Hematopoietic multipotent progenitor cell treated with erythropoietin and hydrocortisone succinate and interleukin-3 and kit ligand, for 6 days (in vitro differentiated cells): Measurements from ENCODE around the gene SEPSECS.

ENCODE experiments used
- DNase-seq: peaks from one replicate; pipeline ENCODE4 v3.0.0-alpha.2; 2015

SEPSECS gene

DNA sequence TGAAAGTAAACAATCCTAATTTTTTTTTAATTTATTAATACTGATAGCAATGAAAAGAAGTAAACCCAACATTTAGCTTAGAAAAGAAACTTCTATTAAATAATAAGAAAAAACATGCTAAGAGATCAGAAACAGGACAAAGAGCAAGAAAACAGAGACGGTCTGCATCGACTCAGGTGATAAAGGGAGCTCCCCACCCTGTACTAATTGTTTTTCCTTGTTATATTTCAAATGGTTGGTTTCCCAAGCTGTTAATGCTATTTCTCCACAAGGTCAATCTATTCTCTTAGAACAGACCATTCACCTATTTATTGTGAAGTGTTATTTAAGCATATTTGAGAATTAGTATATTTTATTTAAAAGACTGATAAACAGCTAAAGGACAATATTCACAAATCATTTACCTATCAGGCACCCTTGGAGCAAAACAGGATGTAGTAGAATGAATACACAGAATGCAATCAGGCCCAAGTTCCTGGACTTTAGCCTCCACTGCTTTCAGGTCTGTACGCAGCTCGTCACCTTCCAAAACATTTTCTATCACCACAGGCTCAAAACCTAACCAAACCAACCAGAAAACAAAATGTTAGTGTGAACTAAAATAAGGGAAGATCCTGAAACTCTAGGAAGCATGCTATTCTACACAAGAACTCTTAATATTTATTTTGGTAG lies 5.5 kb downstream of the SEPSECS start:
- DNase-seq, result no peak

DNA sequence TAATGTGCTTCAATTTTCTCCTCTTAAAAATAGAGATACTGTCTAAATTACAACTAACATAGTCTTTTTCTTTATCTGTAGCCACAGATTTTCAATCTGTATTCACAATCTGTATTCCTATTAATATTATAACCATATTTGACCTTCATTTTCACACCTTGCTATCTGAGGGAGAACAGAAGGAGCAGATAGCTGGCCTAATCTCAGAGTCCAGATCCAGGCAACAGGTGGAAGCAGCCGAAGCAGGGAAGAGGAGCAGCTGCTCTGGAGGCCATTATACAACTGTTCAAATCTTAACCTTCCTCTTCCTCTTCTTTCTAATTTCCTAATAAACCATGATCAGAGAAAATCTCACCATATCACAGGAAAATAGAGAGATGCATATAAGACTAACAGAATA lies 14.2 kb downstream of the SEPSECS start:
- DNase-seq, result no peak

DNA sequence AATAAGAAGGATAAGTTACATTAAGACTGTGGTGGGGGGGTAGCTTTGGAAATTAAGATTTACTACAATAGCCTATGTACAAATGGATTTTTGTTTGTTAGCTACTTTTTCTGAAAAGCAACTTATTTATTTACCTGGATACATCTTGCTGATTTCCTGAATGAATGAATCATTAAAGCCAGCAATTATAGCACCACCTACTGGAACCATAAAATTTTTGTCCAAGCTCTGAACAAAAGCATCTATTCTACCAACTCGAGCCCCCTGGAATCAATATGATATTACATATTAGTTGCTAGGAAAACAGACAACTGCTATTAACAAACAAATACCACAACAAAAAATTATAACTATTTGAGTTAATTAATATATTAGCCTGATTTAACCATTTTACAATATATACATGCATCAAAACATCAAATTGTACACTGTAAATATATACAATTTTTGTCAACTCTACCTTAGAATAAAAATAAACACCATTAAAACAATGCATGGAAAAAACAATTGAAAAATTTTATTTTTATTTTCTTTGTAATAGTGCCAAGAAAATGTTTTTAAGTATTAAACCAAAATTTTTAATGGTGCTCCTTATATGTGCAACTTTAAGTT lies 15.3 kb downstream of the SEPSECS start:
- peak; percentile 65 for DNase-seq

DNA sequence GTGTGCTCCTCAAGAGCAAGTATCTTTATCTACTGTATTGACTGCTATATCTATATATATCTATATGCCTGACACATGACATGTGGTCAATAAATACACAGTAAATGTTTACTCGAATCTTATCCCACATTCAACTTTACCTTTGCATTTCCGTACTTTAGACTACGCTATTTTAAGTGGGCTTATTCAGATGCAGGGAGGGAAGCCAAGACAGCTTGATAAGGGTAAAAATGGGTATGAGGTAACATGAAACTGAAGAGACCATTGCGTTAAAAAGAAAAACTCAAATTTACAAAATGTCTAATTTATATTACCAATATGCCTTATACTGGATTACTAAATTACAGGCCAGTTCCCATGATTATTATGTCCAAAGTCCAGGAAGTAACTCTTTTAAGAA lies 17.8 kb downstream of the SEPSECS start:
- DNase-seq, result no peak

DNA sequence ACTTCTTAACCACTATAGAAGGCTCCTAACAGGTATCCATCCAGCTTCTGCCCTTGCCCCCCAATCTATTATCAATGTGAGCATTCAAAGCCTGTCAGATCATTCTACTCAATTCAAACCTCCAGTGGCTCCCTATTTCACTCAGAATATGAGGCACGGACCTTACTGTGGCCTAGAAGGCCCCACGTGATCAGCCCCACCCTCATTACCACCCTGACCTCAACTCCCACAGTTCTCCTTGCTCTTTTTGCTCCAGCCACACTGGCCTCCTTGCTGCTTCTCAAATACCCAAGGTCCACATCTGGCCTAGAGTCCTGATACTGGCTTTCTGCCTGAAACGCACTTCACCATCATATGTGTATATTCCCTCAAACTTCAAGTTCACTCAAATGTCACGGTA lies 18.7 kb downstream of the SEPSECS start:
- DNase-seq, result no peak

DNA sequence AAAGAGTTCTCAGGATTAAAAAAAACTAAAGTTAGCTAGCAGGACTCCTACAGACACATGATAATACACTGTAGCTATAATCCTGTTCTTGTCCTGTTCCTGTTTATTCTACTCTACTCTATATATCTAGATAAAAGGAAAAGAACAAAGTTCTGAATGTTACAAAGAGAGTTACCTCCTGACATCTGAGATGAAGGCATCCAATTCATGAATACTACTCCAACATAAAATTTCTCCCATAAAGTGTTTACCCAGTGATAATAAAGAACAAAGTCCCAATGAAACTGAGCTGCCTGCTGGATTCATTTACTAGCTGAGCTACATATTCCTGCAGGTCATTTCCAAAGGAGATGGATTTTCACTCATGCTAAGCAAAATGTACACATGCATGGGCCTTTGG lies 27.1 kb downstream of the SEPSECS start:
- no peak for DNase-seq

DNA sequence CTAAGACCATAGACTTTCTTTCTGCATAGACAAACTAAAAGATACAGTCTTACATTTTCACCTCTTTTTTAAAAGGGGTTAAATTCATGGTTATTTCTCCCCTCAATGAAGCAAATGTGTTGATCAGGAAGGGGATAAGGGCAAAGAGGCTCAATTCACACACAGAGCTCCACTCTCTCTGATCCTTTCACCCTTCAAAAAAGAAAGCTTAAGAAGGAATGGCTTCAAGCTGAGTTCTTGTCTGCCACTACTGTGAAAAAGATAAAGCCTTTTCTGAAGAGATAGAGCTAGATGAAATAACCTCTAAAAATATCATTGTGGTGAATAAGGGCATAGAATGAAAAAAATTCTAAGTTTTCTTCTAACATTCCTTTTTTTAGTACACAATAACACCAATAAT lies 28.3 kb downstream of the SEPSECS start:
- DNase-seq, result no peak

DNA sequence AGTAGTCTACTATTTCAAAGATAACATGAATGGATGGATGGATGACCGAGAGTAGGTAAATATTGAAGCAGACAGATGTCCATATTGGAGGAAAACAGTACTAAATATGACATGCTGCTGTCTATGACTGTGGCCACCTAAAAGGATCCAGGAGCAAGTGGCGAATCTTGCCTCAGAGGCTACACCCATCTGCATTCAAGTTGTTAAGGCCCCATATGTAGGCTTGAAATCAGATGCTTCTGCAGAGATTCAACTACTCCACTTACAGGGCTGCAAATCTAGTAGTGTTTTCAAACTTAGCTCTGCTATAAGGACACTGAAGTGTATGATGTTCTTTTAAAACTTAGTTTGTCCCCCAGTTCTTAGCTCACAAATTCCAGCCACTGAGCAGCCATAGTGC lies 28.9 kb downstream of the SEPSECS start:
- no peak for DNase-seq

DNA sequence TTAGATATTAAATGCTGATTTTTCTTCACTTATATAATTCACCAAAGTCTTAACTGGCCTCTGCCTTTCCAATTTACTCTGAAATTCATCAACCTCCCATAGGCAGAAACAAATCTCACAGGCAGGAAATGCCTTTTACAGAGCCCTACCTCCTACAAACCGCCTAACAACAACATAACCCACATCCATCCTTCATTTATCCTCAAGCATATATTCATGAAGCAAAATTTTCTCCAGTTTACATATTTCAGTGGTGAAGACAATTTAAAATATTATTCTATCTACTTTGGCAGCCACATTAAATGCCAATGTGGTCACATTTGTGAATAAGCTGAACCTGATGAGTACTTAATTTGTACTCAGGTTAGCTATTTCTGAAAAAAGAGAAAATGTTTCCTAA lies 30.3 kb downstream of the SEPSECS start:
- DNase-seq, result no peak

DNA sequence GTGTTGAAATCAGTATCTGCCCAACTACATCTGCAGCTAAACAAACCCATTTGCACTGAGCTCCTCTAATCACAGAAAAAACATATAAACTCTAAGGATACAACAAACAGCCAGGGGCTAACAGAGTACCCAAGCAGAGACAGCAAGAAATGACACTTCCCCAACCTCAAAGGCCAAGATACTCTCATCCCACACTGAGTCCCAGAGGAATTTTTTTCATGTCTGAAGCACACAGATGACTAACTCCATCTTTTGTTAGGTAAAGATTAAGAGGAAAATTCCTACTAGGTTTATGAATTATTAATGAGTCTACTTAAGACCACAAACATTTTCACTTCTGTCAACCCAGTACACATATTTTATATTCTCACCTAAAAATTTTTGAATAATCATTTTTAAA lies 31.6 kb downstream of the SEPSECS start:
- no peak for DNase-seq

DNA sequence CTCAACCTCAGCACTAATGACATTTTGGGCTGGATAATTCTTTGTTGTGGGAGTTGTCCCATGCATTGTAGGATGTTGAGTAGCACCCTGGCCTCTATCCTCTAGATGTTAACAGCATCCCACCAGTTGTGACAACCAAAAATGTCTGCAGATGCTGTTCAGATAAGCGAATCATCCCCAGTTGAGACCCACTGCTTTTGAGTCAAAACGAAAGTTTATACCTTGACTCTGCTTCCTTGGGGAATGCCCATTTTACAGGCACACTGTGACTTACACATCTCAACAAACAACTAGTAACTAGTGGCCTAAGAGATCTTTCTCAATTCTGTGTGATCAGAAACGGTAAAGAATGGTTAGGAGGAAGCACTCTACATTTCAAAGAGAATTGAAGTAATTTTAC lies 37.0 kb downstream of the SEPSECS start:
- no peak for DNase-seq

DNA sequence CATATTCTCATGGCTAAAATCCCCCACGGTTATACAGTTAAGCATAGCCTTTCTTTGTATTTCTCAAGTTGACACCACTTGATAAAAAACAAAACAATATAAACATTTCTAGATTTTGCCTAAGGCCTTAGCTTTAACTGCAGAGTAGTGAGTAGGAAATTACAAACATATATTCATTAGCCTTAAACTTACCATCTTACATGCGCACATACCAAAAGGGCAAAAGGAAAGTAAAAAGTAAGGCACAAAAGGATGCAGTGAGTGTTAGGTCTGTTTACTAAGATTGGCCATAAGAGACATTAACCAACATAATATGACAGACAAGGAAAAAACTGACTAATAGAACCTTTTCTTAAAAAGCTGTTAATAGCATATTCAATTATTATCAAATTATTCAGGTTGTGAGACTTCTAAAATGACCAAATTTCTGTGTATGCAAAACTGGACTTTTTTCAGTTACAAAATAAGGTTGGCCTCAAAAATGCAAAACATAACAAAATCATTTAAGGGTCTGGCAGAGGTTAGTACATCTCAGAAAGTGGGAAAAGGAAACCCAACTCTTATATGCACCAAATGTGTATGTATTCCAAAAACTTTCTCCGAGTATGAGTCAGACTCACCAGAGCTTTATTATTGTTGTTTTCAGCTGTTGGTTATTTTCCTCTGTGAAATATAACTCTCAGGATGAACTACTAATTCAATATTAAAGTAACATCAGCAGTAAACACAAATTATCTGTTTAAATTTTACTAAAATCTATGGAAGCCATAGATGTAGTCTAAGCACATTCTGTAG lies 39.9 kb downstream of the SEPSECS start:
- DNase-seq, result no peak

DNA sequence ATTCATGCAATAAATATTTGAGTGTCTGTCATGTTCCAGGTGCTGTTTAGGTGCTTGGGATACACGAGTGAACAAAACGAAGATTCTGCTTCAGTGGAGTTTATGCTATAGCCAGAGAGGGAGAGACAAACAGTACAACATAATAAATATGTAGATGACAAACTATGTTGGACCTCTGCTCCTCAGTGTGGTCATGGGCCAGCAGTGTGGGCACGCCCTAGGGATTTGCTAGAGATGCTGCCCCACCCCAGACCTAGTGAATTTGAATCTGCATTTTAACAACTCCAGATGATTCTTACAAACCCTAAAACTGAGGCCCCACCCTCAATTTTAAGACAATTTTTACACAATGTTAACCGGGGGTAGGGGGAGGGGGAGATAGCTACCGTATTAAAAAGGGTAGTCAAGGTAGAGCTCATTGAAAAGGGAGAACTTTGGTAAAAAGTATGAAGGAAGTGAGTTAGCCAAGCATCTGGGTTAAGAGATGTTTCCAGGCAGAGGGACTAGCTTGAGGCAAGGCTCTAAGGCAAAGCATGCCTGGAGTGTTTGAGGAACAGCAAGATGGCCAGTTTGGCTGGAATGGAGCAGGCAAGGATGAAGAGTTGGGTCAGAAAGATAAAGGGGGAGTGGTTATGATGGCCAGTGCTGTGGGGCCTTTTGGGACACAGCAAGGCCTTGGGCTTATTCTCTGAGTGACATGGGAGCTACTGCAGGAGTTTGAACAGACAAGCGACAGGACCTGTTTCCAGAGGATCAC lies 42.4 kb downstream of the SEPSECS start:
- no peak for DNase-seq

DNA sequence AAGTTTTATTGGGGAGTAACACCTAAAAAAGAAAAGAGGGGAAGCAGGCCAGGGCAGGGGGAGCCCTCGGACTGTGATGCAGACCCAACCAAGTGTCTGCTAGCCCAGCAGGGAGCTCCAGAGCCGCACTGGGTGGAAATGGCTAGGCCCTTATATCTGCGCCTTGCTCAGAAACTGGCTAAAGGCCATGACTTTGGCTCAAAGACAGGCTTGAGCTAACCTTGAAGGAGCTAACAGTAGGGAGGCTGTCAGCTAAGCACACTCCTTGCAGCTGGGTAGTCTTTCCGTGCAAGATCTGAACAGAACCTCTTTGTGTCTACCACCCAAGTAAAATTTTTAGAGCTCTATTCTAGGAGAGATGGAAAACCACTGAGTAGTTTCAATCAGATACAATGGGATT lies 43.0 kb downstream of the SEPSECS start:
- no peak for DNase-seq

DNA sequence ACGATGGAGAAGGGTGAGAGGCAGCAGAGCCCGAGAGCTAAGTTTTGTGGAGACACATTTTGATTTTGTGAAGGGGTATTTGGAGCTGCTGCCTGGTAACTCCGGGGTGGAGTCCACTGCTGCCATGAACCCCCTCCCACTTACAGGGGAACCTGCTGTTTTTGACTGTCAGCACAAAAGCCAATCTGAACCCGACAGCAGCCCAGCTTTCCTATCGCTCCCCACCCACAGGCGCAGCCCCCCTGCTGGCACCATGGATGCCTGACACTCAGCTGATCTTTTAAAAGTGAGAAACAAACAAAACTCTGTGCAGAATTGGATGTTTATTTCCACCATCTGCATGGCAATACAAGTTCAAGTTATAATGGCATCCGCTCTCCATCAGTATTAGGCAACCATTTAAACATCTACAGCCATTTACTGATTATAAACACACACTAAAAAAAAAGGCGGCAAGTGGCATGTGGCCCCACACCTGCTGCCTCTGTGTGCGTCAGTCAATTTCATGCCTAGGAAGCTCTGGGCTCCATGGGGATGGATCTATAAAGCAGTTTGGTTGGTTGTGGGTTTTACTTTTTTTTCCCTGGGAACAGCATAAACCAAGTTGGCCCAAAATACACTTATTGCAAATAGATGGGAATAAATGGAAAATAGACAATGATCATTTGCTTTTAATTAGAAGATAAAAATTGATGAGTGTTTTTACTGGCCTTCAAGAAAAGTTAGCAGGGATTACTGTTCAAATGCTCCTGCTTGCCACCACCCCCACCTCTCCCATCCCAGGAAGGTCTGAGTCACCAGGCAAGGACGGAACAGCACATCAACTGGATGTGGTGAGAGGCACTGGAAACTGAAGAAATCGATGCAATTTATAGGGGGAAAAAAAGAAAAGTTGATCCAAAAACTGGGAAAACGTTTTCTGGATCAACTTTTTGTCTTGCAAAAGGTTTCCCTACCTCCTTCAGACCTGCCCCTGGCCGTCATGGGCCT lies 46.0 kb downstream of the SEPSECS start:
- DNase-seq, result no peak

DNA sequence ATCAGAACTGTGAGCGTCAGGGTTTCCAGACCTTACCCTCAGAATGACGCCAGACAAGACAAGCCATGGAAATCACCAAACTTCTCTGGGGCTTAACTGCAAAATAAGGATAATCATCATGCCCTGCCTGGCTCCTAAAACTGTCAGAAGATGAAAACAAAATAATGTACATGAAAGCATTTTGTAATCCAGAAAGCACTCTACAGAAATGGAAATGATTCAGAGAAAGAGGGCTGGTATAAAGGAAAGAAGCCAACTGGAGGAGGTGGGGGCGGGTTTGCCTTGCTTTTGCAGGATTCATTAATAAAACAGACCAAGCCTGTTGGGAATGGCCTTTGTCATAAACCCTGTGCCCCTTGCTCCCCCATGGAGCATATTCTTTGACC lies 47.3 kb downstream of the SEPSECS start:
- DNase-seq, result no peak

DNA sequence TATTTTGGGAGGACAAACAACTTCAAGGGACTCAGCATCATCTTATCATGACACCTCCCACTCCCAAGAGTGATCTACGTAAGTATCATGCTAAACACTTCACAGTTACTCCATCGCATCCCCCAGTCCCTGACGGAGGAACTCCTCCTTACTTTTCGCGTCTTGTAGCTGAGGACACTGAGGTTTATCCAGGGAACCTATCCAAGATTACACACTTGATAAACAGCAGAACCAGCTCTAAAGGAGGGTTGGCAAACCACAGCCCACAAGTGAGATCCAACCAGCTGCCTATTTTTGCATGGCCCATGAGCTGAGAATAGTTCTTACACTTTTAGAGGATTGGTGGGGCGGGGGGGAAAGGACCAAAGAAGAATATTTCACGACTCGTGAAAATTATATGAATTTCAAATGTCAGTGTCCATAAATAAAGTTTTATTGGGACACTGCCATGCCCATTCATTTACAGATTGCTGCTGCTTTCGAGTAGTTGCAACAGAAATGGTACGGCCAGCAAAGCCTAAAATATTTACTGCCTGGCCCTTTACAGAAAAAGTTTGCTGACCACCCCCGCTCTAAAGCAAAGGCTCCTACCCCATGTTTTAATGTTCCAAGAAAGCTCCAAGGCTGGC lies 47.8 kb downstream of the SEPSECS start:
- no peak for DNase-seq

DNA sequence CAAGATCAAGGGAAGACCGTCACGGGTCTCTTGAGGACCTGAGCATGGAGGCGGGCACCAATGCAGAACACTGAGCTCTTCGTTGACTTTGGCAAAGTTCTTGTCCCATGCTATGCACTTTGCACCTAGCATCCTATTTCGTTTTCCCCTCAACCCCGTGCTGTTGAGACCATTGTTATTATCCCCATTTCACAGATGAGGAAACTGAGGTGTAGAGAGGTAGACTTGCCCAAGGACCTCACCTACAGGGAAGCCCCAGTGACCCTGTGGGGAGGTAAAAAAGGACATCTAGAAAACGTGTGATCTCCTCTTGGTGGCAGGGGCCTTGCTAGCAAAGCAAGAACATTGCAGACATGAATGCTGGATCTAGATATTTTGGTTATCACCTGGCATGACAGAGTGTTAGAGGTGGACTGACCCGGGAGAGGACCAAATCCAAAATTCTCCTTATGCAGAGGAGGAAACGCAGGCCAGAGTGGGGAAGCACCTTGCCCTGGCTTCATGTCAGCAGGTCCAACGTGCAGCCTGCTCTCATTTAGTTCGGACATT lies 48.5 kb downstream of the SEPSECS start:
- DNase-seq, result no peak

DNA sequence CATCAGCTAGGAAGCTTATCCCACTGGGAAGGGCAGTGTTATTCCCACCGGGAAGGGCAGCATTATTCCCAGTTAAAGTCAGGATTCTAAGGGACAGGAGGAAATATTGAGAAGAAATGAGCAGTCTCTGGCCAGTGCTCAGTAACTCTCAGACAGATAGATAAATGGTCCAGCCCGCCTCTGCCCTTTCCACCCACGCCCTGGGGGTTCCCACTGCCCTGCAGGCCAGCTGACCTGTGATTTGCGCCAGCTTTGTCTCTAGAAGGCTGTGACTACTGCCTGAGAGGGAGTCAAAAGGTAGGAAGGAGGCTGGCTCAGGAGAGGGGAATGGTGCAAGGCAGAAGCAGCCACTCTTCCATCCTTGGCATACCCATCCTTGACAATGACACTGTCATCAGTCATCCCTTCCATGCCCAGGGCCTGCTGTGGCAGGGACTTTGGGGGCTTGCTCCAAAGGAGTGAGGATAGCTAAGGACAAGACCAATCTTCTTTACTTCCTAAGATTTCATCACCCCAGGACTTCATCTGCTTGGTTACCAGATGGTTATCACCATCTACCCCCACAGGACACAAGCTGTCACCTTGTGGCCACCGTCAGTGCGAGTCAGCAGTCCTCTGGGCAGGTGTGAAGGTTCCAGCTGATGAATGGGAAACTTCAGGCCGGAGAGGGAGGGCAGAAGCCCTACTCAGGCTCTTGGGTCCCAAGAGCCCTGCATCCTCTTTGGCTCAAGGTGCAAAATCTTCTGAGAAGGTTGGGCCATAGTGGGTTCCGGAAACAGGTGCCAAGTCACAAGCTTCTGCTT lies 49.5 kb downstream of the SEPSECS start:
- DNase-seq, result no peak

DNA sequence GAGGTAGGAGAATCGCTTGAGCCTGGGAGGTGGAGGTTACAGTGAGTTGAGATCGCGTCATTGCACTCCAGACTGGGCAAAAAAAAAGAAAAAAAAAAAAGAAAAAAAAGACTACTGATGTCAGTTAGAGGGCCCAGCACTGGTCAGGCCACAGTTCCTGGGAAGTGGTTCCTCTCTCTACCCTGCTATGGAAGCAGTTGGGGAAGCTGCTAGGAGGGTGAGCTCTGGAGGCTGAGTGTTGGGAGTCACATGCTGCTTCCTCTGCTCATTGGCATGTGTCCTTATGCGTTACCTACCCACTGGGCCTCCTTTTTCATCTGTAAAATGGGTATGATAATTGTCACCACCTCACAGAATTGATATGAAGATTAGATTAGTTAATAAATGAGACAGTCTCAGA lies 50.7 kb downstream of the SEPSECS start:
- no peak for DNase-seq

DNA sequence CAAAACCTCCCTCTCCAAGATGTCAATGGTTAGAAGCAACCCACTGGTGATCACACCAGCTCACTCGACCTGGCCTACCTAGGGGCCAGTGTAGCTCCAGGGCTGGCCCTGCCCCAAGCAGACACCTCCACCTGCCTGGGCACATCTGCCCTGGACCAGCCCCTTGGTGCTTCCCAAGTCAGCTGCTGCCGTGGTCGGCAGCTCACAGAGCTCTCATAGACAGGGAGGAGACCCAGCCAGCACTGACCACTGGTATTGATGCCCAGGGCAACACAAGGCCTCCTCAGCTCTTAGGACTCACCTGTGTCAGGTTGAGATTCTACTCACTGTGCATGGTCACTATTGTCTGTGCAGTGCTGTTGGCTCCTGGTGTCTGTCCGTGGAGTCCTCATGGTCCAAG lies 51.7 kb downstream of the SEPSECS start:
- DNase-seq, result no peak
